Epidermal melanocyte (primary cell): ENCODE measurements around the gene GNG7.
"Not testable (repeated sequence)": the region's sequence is repeated elsewhere in the genome, so short reads cannot be mapped to it uniquely, and the experiment has no call there.

Experiments
- DNase-seq: peaks from one replicate; pipeline ENCODE4 v3.0.0; 2011; ENCODE audit warnings: low spot score; ENCODE audit not compliant: insufficient read length

GNG7 gene

GRCh38 chr19:2512523-2513431 is 189.7 kb downstream of the GNG7 start:
- DNase-seq = no peak

- no peak for DNase-seq
Measured at GRCh38 chr19:2511991-2512390, 190.5 kb downstream of the GNG7 start.

GRCh38 chr19:2511570-2511969 is 190.9 kb downstream of the GNG7 start:
- DNase-seq = no peak

GRCh38 chr19:2509096-2509495 is 193.4 kb downstream of the GNG7 start:
- no peak for DNase-seq

GRCh38 chr19:2507109-2507508 is 195.4 kb downstream of the GNG7 start:
- no peak for DNase-seq

GRCh38 chr19:2506656-2507055 is 195.8 kb downstream of the GNG7 start:
- DNase-seq = not testable (repeated sequence)

- DNase-seq = no peak
Measured at GRCh38 chr19:2503521-2504109, 198.9 kb downstream of the GNG7 start.

- no peak for DNase-seq
Measured at GRCh38 chr19:2500841-2501261, 201.6 kb downstream of the GNG7 start.

- DNase-seq = no peak
Measured at GRCh38 chr19:2500156-2500555, 202.3 kb downstream of the GNG7 start.

GRCh38 chr19:2497186-2497585 is 205.3 kb downstream of the GNG7 start:
- DNase-seq = no peak

GRCh38 chr19:2495651-2496316 is 206.7 kb downstream of the GNG7 start:
- no peak for DNase-seq

- peak; percentile 81 for DNase-seq
Measured at GRCh38 chr19:2495130-2495641, 207.3 kb downstream of the GNG7 start.

GRCh38 chr19:2494447-2495129 is 207.9 kb downstream of the GNG7 start:
- peak; percentile 68 for DNase-seq

GRCh38 chr19:2494084-2494446 is 208.4 kb downstream of the GNG7 start:
- DNase-seq = peak; percentile 4

GRCh38 chr19:2493448-2493847 is 209.0 kb downstream of the GNG7 start:
- DNase-seq = not testable (repeated sequence)

- no peak for DNase-seq
Measured at GRCh38 chr19:2492870-2493269, 209.6 kb downstream of the GNG7 start.

GRCh38 chr19:2491130-2491801 is 211.2 kb downstream of the GNG7 start:
- peak; percentile 62 for DNase-seq

- DNase-seq = no peak
Measured at GRCh38 chr19:2490659-2491058, 211.8 kb downstream of the GNG7 start.

GRCh38 chr19:2488942-2489731 is 213.4 kb downstream of the GNG7 start:
- peak; percentile 81 for DNase-seq

GRCh38 chr19:2488405-2488941 is 214.0 kb downstream of the GNG7 start:
- no peak for DNase-seq
